H9 (cell line): ENCODE data around the gene ZFYVE28. TPM values are rescaled to one million over a fixed set of nuclear protein-coding genes. Genes with fewer than 3 reads are reported as not detected.

ENCODE experiments used
- DNase-seq: peaks from one replicate; pipeline ENCODE4 v3.0.0-alpha.2; 2017
- H2AFZ ChIP-seq: one replicate; pipeline ENCODE4 v1.6.1; 2013; ENCODE audit warnings: mild to moderate bottlenecking, low read length, control low read depth, moderate library complexity
- H2AK5ac ChIP-seq: 2 replicates; pipeline ENCODE4 v1.6.1; 2013; ENCODE audit warnings: low read length, control low read depth, mixed read lengths; ENCODE audit not compliant: insufficient read length
- H2BK120ac ChIP-seq: one replicate; pipeline ENCODE4 v1.6.1; 2013; ENCODE audit warnings: low read depth, mild to moderate bottlenecking, low read length, control low read depth, inconsistent platforms; ENCODE audit not compliant: poor library complexity, severe bottlenecking
- H2BK12ac ChIP-seq: 2 replicates; pipeline ENCODE4 v1.6.1; 2013; ENCODE audit warnings: low read length, control low read depth, mixed read lengths, low read depth; ENCODE audit not compliant: insufficient read length
- H2BK15ac ChIP-seq: 2 replicates; pipeline ENCODE4 v1.6.1; 2013; ENCODE audit warnings: low read depth, low read length, control low read depth
- H2BK20ac ChIP-seq: one replicate; pipeline ENCODE4 v1.6.1; 2013; ENCODE audit warnings: low read depth, mild to moderate bottlenecking, low read length, control low read depth, inconsistent platforms; ENCODE audit not compliant: poor library complexity, severe bottlenecking
- H2BK5ac ChIP-seq: 2 replicates; pipeline ENCODE4 v1.6.1; 2013; ENCODE audit warnings: low read length, control low read depth, mixed read lengths; ENCODE audit not compliant: insufficient read length
- H3K14ac ChIP-seq: 2 replicates; pipeline ENCODE4 v1.6.1; 2013; ENCODE audit warnings: low read length, control low read depth; ENCODE audit not compliant: insufficient read depth
- H3K18ac ChIP-seq: 2 replicates; pipeline ENCODE4 v1.6.1; 2013; ENCODE audit warnings: low read depth, mild to moderate bottlenecking, mixed read lengths, low read length, control low read depth; ENCODE audit not compliant: insufficient read length
- H3K23ac ChIP-seq: 2 replicates; pipeline ENCODE4 v1.6.1; 2013; ENCODE audit warnings: low read length, control low read depth, mixed read lengths, low read depth; ENCODE audit not compliant: insufficient read length
- H3K23me2 ChIP-seq: 2 replicates; pipeline ENCODE4 v1.6.1; 2013; ENCODE audit warnings: low read depth, mild to moderate bottlenecking, mixed read lengths, low read length, control low read depth; ENCODE audit not compliant: insufficient read length, poor library complexity, severe bottlenecking
- H3K27ac ChIP-seq: 2 replicates; pipeline ENCODE4 v1.5.1; 2013; ENCODE audit warnings: low read length, control low read depth, mixed read lengths, low read depth; ENCODE audit not compliant: insufficient read length
- H3K27me3 ChIP-seq: 2 replicates; pipeline ENCODE4 v1.6.1; 2013; ENCODE audit warnings: low read length, control low read depth, inconsistent platforms; ENCODE audit not compliant: insufficient read depth
- H3K4ac ChIP-seq: 2 replicates; pipeline ENCODE4 v1.6.1; 2013; ENCODE audit warnings: low read depth, mild to moderate bottlenecking, control low read depth, inconsistent platforms, low read length, moderate library complexity
- H3K4me1 ChIP-seq: 2 replicates; pipeline ENCODE4 v1.6.1; 2013; ENCODE audit warnings: low read length, control low read depth, inconsistent platforms; ENCODE audit not compliant: insufficient read depth
- H3K4me2 ChIP-seq: 2 replicates; pipeline ENCODE4 v1.6.1; 2013; ENCODE audit warnings: low read length, control low read depth, mixed read lengths; ENCODE audit not compliant: insufficient read length, insufficient read depth
- H3K56ac ChIP-seq: 2 replicates; pipeline ENCODE4 v1.6.1; 2013; ENCODE audit warnings: low read depth, mild to moderate bottlenecking, mixed read lengths, low read length, control low read depth; ENCODE audit not compliant: insufficient read length
- H3K79me1 ChIP-seq: 2 replicates; pipeline ENCODE4 v1.6.1; 2013; ENCODE audit warnings: low read depth, mild to moderate bottlenecking, moderate library complexity, low read length, control low read depth, inconsistent platforms; ENCODE audit not compliant: insufficient read depth, poor library complexity, severe bottlenecking
- H3K79me2 ChIP-seq: 2 replicates; pipeline ENCODE4 v1.6.1; 2013; ENCODE audit warnings: low read length, control low read depth, inconsistent platforms; ENCODE audit not compliant: insufficient read depth
- H3K9ac ChIP-seq: 2 replicates; pipeline ENCODE4 v1.6.1; 2013; ENCODE audit warnings: low read length, control low read depth, mixed read lengths; ENCODE audit not compliant: insufficient read length; ENCODE audit errors: extremely low read depth
- H3K9me3 ChIP-seq: one replicate; pipeline ENCODE4 v1.6.1; 2013; ENCODE audit warnings: low read depth, low read length, inconsistent platforms; ENCODE audit not compliant: control insufficient read depth
- H3T11ph ChIP-seq: one replicate; pipeline ENCODE4 v1.6.1; 2013; ENCODE audit warnings: mild to moderate bottlenecking, low read length, control low read depth, inconsistent platforms
- H4K20me1 ChIP-seq: one replicate; pipeline ENCODE4 v1.6.1; 2013; ENCODE audit not compliant: control insufficient read depth, insufficient read length, insufficient read depth
- H4K5ac ChIP-seq: 2 replicates; pipeline ENCODE4 v1.6.1; 2013; ENCODE audit warnings: low read depth, mild to moderate bottlenecking, mixed read lengths, low read length, control low read depth; ENCODE audit not compliant: insufficient read length
- H4K8ac ChIP-seq: replicated peaks from 2 replicates; pipeline ENCODE4 v1.6.1; 2013; ENCODE audit warnings: low read length, control low read depth, mixed read lengths, low read depth; ENCODE audit not compliant: insufficient read length
- H4K91ac ChIP-seq: 2 replicates; pipeline ENCODE4 v1.6.1; 2013; ENCODE audit warnings: low read depth, mild to moderate bottlenecking, moderate library complexity, mixed read lengths, low read length, control low read depth; ENCODE audit not compliant: insufficient read length
- H3K27ac Mint-ChIP-seq, 3 experiments: 2 replicates in 2 of 3; 3 replicates in 1 of 3; pipeline ENCODE4 v1.8.0; 2020 to 2021; ENCODE audit warnings: mixed read lengths in 3 of 3, mild to moderate bottlenecking in 1 of 3, moderate library complexity in 1 of 3
- H3K27me3 Mint-ChIP-seq: 2 replicates; pipeline ENCODE4 v1.8.0; 2021; ENCODE audit warnings: low read depth, mild to moderate bottlenecking, moderate library complexity, mixed read lengths
- H3K36me3 Mint-ChIP-seq, 3 experiments: 2 replicates in 2 of 3; 3 replicates in 1 of 3; pipeline ENCODE4 v1.8.0; 2020 to 2021; ENCODE audit warnings: low read depth in 3 of 3, mixed read lengths in 3 of 3; ENCODE audit not compliant: insufficient read depth in 1 of 3
- H3K4me1 Mint-ChIP-seq, 2 experiments: 2 replicates each; pipeline ENCODE4 v1.8.0; 2020; ENCODE audit warnings: mixed read lengths in 2 of 2
- H3K4me3 Mint-ChIP-seq, 2 experiments: 2 replicates in 1 of 2; 3 replicates in 1 of 2; pipeline ENCODE4 v1.8.0; 2020 to 2021; ENCODE audit warnings: mild to moderate bottlenecking in 2 of 2, mixed read lengths in 2 of 2, moderate library complexity in 1 of 2
- H3K9me3 Mint-ChIP-seq, 2 experiments: 2 replicates in 1 of 2; 3 replicates in 1 of 2; pipeline ENCODE4 v1.8.0; 2020; ENCODE audit warnings: mild to moderate bottlenecking in 2 of 2, mixed read lengths in 2 of 2, moderate library complexity in 1 of 2
- CTCF ChIP-seq: fragments of 200-600 bp; sonication (generic); conservative IDR thresholded peaks from 3 replicates; pipeline ENCODE4 v1.8.0; 2021; ENCODE audit warnings: antibody characterized with exemption, mild to moderate bottlenecking
- WGBS: extraction: QIAGEN DNeasy Blood & Tissue Kit; methylation state at CpG from one replicate; pipeline ENCODE4 v1.1.7; 2013; ENCODE audit warnings: missing lambda C conversion rate, low lambda C conversion rate, mixed read lengths; ENCODE audit not compliant: insufficient read length; ENCODE audit errors: extremely low coverage; 5-methylcytosine and 5-hydroxymethylcytosine counted together
- total RNA-seq: library from RNA; stranded (reverse); gene quantifications from 2 replicates; pipeline ENCODE4 v1.2.1, GENCODE V29; 2021

Gene ZFYVE28
- total RNA-seq, 1 experiment from 2014 or later = 0.98 TPM

GRCh38 chr4:2333356-2333841 lies 85.0 kb downstream of the ZFYVE28 start:
- no peak overlapping the region for H3K27ac ChIP-seq
- no peaks in the 10 kb centered on the region; a peak in 2 of 7 replicates for H3K36me3 Mint-ChIP-seq
- no peak overlapping the region for H4K91ac ChIP-seq
- H2AK5ac ChIP-seq = no peak overlapping the region
- peaks cover 4% of the 10 kb centered on the region for H3K27me3 Mint-ChIP-seq
- H4K5ac ChIP-seq = no peak overlapping the region
- H3K9me3 Mint-ChIP-seq = no peaks in the 10 kb centered on the region; a peak in 3 of 5 replicates
- H2BK20ac ChIP-seq = no peak overlapping the region
- no peak overlapping the region for H3K9ac ChIP-seq
- no peak overlapping the region for H2BK5ac ChIP-seq
- no peak overlapping the region for H3K4ac ChIP-seq
- peak overlapping the region in 1 of 2 experiments; percentile 5; a peak in 1 of 5 replicates for H3K4me3 Mint-ChIP-seq
- H2BK15ac ChIP-seq = no peak overlapping the region
- H2BK12ac ChIP-seq = no peak overlapping the region
- no peaks in the 10 kb centered on the region for H3K79me2 ChIP-seq
- no peak overlapping the region for H3K4me2 ChIP-seq
- no peak overlapping the region for H3T11ph ChIP-seq
- H3K79me1 ChIP-seq = no peaks in the 10 kb centered on the region
- WGBS = no CpG with 5 or more reads among the region's 18 CpGs
- no peak for TF ChIP-seq CTCF
- H3K14ac ChIP-seq = no peak overlapping the region
- H4K20me1 ChIP-seq = no peaks in the 10 kb centered on the region
- H3K56ac ChIP-seq = no peak overlapping the region
- H3K18ac ChIP-seq = no peak overlapping the region
- H3K23ac ChIP-seq = no peak overlapping the region
- H3K27ac Mint-ChIP-seq = no peak overlapping the region; a peak in 1 of 7 replicates
- H4K8ac ChIP-seq = no peak overlapping the region
- peaks cover 5 to 12% of the 10 kb centered on the region in 2 experiments for H3K4me1 Mint-ChIP-seq
- no peak overlapping the region for H2AFZ ChIP-seq
- no peaks in the 10 kb centered on the region for H3K23me2 ChIP-seq
- no peaks in the 10 kb centered on the region for H3K4me1 ChIP-seq
- H3K27me3 ChIP-seq = no peaks in the 10 kb centered on the region
- no peak for DNase-seq
- no peak overlapping the region for H2BK120ac ChIP-seq
- no peaks in the 10 kb centered on the region for H3K9me3 ChIP-seq
